Esophagus squamous epithelium (tissue), 5 donors: ENCODE results near the gene KAZN. TPM values are rescaled to one million over a fixed set of nuclear protein-coding genes. Genes with fewer than 3 reads are reported as not detected.

Experiments
- DNase-seq: peaks from one replicate; lab custom pipeline; 2025; lab: John Stamatoyannopoulos, UW
- H3K27ac ChIP-seq, 4 donors: fragments of 200-600 bp; sonication (generic); one replicate each; pipeline ENCODE4 v1.5.1; 2016 to 2019; ENCODE audit warnings: mild to moderate bottlenecking in 1 of 4
- H3K27me3 ChIP-seq, 4 donors: fragments of 200-600 bp; sonication (generic); 1 replicate in 3 of 4; 2 replicates in 1 of 4; pipeline versions ENCODE4 v1.5.1 to v1.6.0; 2017 to 2021; ENCODE audit warnings: antibody characterized with exemption in 1 of 4
- H3K36me3 ChIP-seq, 3 donors: fragments of 200-600 bp; sonication (generic); one replicate each; pipeline ENCODE4 v1.5.1; 2016 to 2019
- H3K4me1 ChIP-seq, 3 donors: fragments of 200-600 bp; sonication (generic); one replicate each; pipeline ENCODE4 v1.5.1; 2017 to 2019
- H3K4me3 ChIP-seq, 4 donors: fragments of 200-600 bp; sonication (generic); 1 replicate in 3 of 4; 2 replicates in 1 of 4; pipeline ENCODE4 v1.5.1; 2016 to 2019; ENCODE audit warnings: mild to moderate bottlenecking in 2 of 4, moderate library complexity in 1 of 4
- H3K9me3 ChIP-seq, 3 donors: fragments of 200-600 bp; sonication (generic); one replicate each; pipeline ENCODE4 v1.5.1; 2016 to 2019
- CTCF ChIP-seq, 6 experiments: fragments of 450-650 bp in 4 of 6; fragments of 200-600 bp in 2 of 6; sonication (generic) in 2 of 6; IDR thresholded peaks; one replicate each; pipeline ENCODE4 v1.5.1; 2016 to 2019; ENCODE audit warnings: antibody characterized with exemption in 6 of 6, mild to moderate bottlenecking in 4 of 6, moderate library complexity in 4 of 6
- POLR2A ChIP-seq, 4 donors: fragments of 450-650 bp; IDR thresholded peaks; one replicate each; pipeline ENCODE4 v1.6.1; 2017; ENCODE audit warnings: antibody characterized with exemption in 4 of 4, mild to moderate bottlenecking in 4 of 4, moderate library complexity in 3 of 4
- WGBS, 2 donors: methylation state at CpG; one replicate each; pipeline ENCODE4 v1.1.5; 2018; 5-methylcytosine and 5-hydroxymethylcytosine counted together
- intact Hi-C: fragments of 100-400 bp; cut with DNase I; formaldehyde crosslinking; loops from one replicate; pipeline ENCODE4 v1.15.0; 2022
- total RNA-seq, 4 donors: library from RNA; depleted of rRNA; stranded (reverse); fragments of >200 nt; gene quantifications; one replicate each; pipeline ENCODE4 v1.1.0, GENCODE V29; 2016
- donor health status: DM: yes; HTN: yes; CAD: no.

KAZN gene
- total RNA-seq, 4 donors from 2014 or later = 25.0 to 54.5 (median 30.8) TPM

- Histone ChIP-seq H3K27ac (no peak overlapping the region), H3K4me3 (no peak overlapping the region), H3K4me1 (peaks cover 0 to 34% (median 13%) of the 10 kb centered on the region in 3 donors), H3K36me3 (no peaks in the 10 kb centered on the region), H3K27me3 (peaks cover 0 to 11% (median 0%) of the 10 kb centered on the region in 4 donors), H3K9me3 (no peaks in the 10 kb centered on the region)
- WGBS, 2 donors = 70 to 79% methylated on average over 4 of the region's 4 CpGs
- TF ChIP-seq POLR2A (IDR thresholded peaks at IDR 0.05) = no peak
- no peak for DNase-seq
- intact Hi-C loops = no loop called here
Observed at GRCh38 chr1:14873677-14874076, 275.2 kb downstream of the KAZN start.

GRCh38 chr1:14875524-14876509 is 277.3 kb downstream of the KAZN start:
- 33 to 40% methylated on average over 11 of the region's 11 CpGs for WGBS, 2 donors
- H3K27me3 ChIP-seq = peaks cover 0 to 11% (median 0%) of the 10 kb centered on the region in 4 donors
- H3K27ac ChIP-seq = peak overlapping the region; percentile 66 to 86 (median 72)
- no peaks in the 10 kb centered on the region for H3K36me3 ChIP-seq
- intact Hi-C loops = no loop called here
- peaks cover 8 to 48% (median 17%) of the 10 kb centered on the region in 3 donors for H3K4me1 ChIP-seq
- no peaks in the 10 kb centered on the region for H3K9me3 ChIP-seq
- peak overlapping the region in 1 of 4 donors; percentile 15 for H3K4me3 ChIP-seq
- no peak for DNase-seq
- TF ChIP-seq POLR2A (IDR thresholded peaks at IDR 0.05) (no peak), CTCF (IDR thresholded peaks at IDR 0.05) (peak in 1 of 6 experiments; percentile 21)

GRCh38 chr1:14876747-14877146 is 278.3 kb downstream of the KAZN start:
- H3K27me3 ChIP-seq = peaks cover 0 to 11% (median 0%) of the 10 kb centered on the region in 4 donors
- H3K9me3 ChIP-seq = no peaks in the 10 kb centered on the region
- peak overlapping the region; percentile 69 to 86 (median 74) for H3K27ac ChIP-seq
- H3K4me1 ChIP-seq = peaks cover 15 to 58% (median 18%) of the 10 kb centered on the region in 3 donors
- WGBS, 2 donors = 53 to 67% methylated on average over 1 of the region's 1 CpG
- no peak for DNase-seq
- H3K36me3 ChIP-seq = no peaks in the 10 kb centered on the region
- H3K4me3 ChIP-seq = no peak overlapping the region
- TF ChIP-seq POLR2A (IDR thresholded peaks at IDR 0.05) (no peak), CTCF (IDR thresholded peaks at IDR 0.05) (no peak)
- intact Hi-C loops = no loop called here

GRCh38 chr1:14877224-14877623 is 278.7 kb downstream of the KAZN start:
- no peak for TF ChIP-seq CTCF (IDR thresholded peaks at IDR 0.05)
- no peak for TF ChIP-seq POLR2A (IDR thresholded peaks at IDR 0.05)
- Histone ChIP-seq H3K9me3 (no peaks in the 10 kb centered on the region), H3K4me3 (no peak overlapping the region), H3K36me3 (no peaks in the 10 kb centered on the region), H3K27me3 (peaks cover 0 to 11% (median 0%) of the 10 kb centered on the region in 4 donors), H3K4me1 (peaks cover 20 to 62% (median 22%) of the 10 kb centered on the region in 3 donors), H3K27ac (peak overlapping the region; percentile 69 to 86 (median 74))
- intact Hi-C loops = no loop called here
- DNase-seq = no peak
- 86 to 90% methylated on average over 3 of the region's 3 CpGs for WGBS, 2 donors

DNA sequence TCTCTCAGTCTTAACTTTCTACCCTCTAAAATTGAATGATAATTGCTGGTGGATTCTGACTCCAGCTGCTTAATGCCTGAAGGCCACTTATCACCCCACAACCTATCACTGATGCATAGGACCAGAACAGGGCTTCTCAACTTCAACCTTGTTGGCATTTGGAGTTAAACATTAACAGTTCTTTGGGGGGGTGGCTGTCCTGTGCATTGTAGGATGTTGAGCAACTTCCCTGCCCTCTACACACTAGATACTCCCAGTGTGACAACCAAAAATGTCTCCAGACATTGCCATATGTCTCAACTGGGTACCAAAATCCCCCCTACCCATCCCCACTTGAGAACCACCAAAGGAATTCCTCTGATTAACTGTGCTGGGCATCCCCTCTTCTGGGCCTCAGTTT is 279.6 kb downstream of the KAZN start:
- H3K4me1 ChIP-seq = peaks cover 20 to 70% (median 22%) of the 10 kb centered on the region in 3 donors
- DNase-seq = no peak
- peak overlapping the region in 3 of 4 donors; percentile 69 to 86 (median 74) for H3K27ac ChIP-seq
- no peak for TF ChIP-seq CTCF (IDR thresholded peaks at IDR 0.05)
- TF ChIP-seq POLR2A (IDR thresholded peaks at IDR 0.05) = no peak
- intact Hi-C loops = no loop called here
- H3K36me3 ChIP-seq = no peaks in the 10 kb centered on the region
- no peak overlapping the region for H3K4me3 ChIP-seq
- H3K9me3 ChIP-seq = no peaks in the 10 kb centered on the region
- H3K27me3 ChIP-seq = peaks cover 0 to 11% (median 0%) of the 10 kb centered on the region in 4 donors
